Measurements from ENCODE around the gene TMEM59.

TMEM59 gene

DNA sequence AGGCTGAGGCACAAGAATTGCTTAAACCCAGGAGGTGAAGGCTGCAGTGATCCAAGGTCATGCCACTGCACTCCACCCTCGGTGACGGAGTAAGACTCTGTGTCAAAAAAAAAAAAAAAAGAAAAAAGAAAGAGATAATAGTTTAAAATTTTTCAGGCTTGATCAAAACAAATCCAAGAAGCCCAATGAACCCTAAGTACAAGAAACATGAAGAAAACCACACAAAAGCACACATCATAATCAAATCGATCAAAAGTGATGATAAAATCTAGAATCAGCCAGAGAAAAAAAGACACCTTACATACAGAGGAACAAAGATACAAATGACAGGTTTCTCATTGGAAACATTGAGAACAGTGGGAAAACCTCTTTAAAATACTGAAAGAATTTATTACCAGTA, 66.5 kb downstream of the TMEM59 start:
- DNase-seq (ENCODE audit: extremely low read depth in 1 of 2, low read depth in 1 of 2), result no peak

DNA sequence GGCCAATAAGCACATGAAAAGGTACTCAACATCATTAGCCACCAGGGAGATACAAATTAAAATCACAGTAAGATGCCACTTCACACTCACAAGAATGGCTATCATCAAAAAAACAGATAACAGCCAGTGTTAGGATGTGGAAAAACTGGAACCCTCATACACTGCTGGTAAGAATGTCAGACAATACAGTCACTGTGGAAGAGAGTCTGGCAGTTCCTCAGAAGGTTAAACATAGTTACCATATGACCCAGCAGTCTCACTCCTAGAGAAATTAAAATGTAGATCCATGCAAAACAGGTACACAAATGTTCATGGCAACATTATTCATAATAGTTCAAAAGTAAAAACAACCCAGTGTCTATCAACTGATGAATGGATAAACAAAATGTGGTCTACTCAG, 68.3 kb downstream of the TMEM59 start:
- no peak for DNase-seq (ENCODE audit: extremely low read depth in 1 of 2, low read depth in 1 of 2)

DNA sequence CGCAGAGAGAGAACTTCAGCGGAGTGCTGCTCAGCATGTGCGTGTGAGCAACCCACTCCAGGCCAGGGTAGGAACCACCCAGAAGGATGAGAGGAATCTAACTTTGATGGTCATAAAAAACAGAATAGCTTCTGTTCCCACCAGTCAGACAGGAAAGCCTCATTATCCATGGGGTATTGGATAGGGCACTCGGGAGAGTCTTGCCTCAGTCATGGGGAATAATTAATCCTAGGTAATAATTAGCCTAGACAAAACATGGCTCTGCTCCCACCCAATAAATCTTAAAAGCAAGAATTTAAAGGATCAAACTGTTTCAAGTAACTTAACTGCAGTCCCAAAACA, 70.3 kb downstream of the TMEM59 start:
- no peak for DNase-seq (ENCODE audit: extremely low read depth in 1 of 2, low read depth in 1 of 2)

DNA sequence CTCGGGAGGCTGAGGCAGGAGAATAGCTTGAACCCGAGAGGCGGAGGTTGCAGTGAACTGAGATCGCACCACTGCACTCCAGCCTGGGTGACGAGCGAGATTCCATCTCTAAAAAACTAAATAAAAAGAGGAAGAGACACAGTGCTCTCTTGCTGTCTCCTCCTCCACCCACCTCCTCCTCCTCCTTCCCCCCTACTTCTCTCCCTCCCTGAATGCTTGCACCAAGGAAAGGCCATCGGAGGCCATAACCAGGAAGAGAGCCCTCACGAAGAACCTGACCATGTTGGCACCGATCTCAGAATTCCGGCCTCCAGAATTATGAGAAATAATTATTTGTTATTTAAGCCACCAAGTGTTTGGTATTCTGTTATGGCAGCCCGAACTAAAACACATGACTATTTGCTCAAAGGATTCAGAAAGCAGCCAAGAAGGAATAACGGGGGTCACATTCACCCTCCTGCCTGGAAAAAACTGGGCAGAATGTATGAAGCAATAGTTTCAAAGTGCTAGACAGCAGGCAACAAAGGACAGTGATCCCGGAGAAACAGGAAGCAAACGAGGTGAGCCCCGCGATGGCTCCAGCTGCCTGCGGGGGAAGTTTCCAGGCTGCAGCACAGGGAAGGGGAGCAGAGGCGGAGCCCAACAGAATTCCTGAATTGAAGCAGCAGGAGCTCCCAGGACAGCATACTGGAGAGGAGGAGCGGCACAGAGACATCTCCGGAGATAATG, 70.8 kb downstream of the TMEM59 start:
- DNase-seq (ENCODE audit: extremely low read depth in 1 of 2, low read depth in 1 of 2), result no peak

DNA sequence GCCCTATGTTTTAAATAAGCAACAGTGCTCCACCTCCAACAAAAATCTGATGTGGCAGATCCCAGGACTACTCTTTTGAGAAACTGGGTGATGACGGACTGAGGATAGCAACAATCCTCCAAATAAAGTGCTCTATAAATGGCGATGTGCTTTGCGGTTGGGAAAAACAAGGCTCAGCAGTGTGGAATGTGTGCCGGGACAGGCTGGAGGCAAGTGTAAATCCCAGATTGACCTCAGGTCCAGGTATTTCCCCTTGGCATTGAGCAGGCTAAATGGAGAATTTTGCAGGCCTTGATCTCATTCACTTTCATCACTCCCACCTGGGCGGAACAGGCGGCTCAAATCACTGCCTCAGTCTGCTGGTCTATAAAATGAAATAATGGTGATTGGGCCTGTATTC, 71.8 kb downstream of the TMEM59 start:
- DNase-seq (ENCODE audit: extremely low read depth in 1 of 2, low read depth in 1 of 2), result no peak

DNA sequence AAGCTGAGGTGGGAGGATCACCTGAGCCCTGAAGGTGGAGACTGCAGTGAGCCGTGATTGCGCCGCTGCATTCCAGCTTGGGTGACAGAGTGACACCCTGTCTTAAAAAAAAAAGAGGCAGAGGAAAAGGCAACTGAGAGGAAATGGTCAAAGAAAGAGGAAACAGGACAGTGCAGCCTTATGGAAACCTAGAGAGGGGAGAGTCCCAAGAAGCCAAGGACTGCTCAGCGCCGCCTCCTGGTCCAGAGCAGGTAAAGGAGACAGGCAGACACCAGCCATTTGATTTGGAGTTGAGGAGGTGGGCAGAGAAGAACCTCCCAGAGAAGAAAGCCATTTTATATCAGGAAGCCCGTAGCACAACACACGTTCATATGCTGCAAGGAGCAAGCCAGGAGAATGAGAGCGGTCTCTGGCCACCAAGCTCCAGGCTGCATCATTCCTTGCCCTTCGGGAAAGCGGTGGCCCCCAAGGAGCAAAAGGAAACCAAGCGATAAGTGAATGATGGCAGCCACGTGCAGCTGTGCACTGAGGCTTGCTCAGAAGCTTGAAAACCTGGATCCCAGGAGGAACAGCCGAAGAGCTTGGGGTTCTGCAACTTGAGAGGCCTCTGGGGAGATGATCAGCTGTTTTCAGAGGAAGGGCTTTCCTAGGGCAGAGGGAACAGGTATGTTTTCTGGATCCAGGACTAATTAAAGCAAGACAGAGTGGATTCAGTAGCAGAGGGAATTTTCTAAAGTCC, 73.1 kb downstream of the TMEM59 start:
- DNase-seq (ENCODE audit: extremely low read depth in 1 of 2, low read depth in 1 of 2), result no peak
